ENCODE measurements around the gene SLC35F4. TPM values are rescaled to one million over a fixed set of nuclear protein-coding genes. Genes with fewer than 3 reads are reported as not detected.

The SLC35F4 gene
- total and polyA plus RNA-seq, 4 donors = not detected

- H3K27ac ChIP-seq (ENCODE audit: low read depth in 1 of 2, low read length in 2 of 2) = no peak overlapping the region
- H3K4me3 ChIP-seq (ENCODE audit: low read length in 2 of 2) = no peak overlapping the region
- no peaks in the 10 kb centered on the region for H3K36me3 ChIP-seq (ENCODE audit: control insufficient read depth in 1 of 2, insufficient read depth in 2 of 2, low read length in 1 of 2)
- no peaks in the 10 kb centered on the region for H3K9me3 ChIP-seq (ENCODE audit: control insufficient read depth, low read length)
- intact Hi-C loops (cut with DNase I) = no loop called here
- WGBS, 2 donors = 43 to 46% methylated on average over 2 of the region's 2 CpGs
- no peaks in the 10 kb centered on the region for H3K4me1 ChIP-seq (ENCODE audit: control insufficient read depth in 1 of 2, insufficient read depth in 2 of 2, low read length in 2 of 2)
- ATAC-seq (ENCODE audit: low FRiP score) = no peak
- DNase-seq = no peak
- no peaks in the 10 kb centered on the region for H3K27me3 ChIP-seq (ENCODE audit: control insufficient read depth in 1 of 2, insufficient read depth in 2 of 2, low read length in 1 of 2)
These were observed 258.8 kb downstream of the SLC35F4 start for GRCh38 chr14:57607086-57607485.

- 70 to 80% methylated on average over 3 of the region's 3 CpGs for WGBS, 2 donors
- intact Hi-C loops (cut with DNase I) = no loop called here
These were observed 282.5 kb downstream of the SLC35F4 start for GRCh38 chr14:57583396-57583795.

GRCh38 chr14:57582746-57583145 is 283.1 kb downstream of the SLC35F4 start:
- no peaks in the 10 kb centered on the region for H3K27me3 ChIP-seq (ENCODE audit: control insufficient read depth in 1 of 2, insufficient read depth in 2 of 2, low read length in 1 of 2)
- ATAC-seq (ENCODE audit: low FRiP score) (no peak), DNase-seq (no peak)
- H3K9me3 ChIP-seq (ENCODE audit: control insufficient read depth, low read length) = no peaks in the 10 kb centered on the region
- no peaks in the 10 kb centered on the region for H3K4me1 ChIP-seq (ENCODE audit: control insufficient read depth in 1 of 2, insufficient read depth in 2 of 2, low read length in 2 of 2)
- H3K36me3 ChIP-seq (ENCODE audit: control insufficient read depth in 1 of 2, insufficient read depth in 2 of 2, low read length in 1 of 2) = no peaks in the 10 kb centered on the region
- intact Hi-C loops (cut with DNase I) = no loop called here
- H3K27ac ChIP-seq (ENCODE audit: low read depth in 1 of 2, low read length in 2 of 2) = no peak overlapping the region
- WGBS, 2 donors = 66 to 75% methylated on average over 2 of the region's 2 CpGs
- no peak overlapping the region for H3K4me3 ChIP-seq (ENCODE audit: low read length in 2 of 2)

More at GRCh38 chr14:57583396-57583795, 282.5 kb downstream of the SLC35F4 start:
- Histone ChIP-seq H3K4me3 (ENCODE audit: low read length in 2 of 2) (no peak overlapping the region), H3K36me3 (ENCODE audit: control insufficient read depth in 1 of 2, insufficient read depth in 2 of 2, low read length in 1 of 2) (no peaks in the 10 kb centered on the region), H3K4me1 (ENCODE audit: control insufficient read depth in 1 of 2, insufficient read depth in 2 of 2, low read length in 2 of 2) (no peaks in the 10 kb centered on the region), H3K27ac (ENCODE audit: low read depth in 1 of 2, low read length in 2 of 2) (no peak overlapping the region), H3K9me3 (ENCODE audit: control insufficient read depth, low read length) (no peaks in the 10 kb centered on the region), H3K27me3 (ENCODE audit: control insufficient read depth in 1 of 2, insufficient read depth in 2 of 2, low read length in 1 of 2) (no peaks in the 10 kb centered on the region)
- ATAC-seq (ENCODE audit: low FRiP score) = no peak
- DNase-seq = no peak

DNA sequence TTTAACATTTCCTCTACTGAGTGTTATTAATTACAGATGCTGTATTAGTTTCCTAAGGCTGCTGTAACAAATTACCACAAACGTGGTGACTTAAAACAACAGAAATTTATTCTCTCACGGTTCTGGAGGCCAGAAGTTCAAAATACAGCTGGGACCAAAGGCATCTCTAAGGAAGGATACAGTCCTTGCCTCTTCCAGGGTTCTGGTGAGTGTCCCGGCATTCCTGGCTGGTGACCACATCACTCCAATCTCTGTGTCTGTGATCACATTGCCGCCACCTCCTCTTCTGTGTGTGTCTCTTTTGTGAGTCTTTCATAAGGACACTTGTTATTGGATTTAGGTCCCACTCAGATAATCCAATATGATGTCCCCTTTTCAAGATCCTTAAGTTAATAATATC is 287.1 kb downstream of the SLC35F4 start:
- intact Hi-C loops (cut with DNase I) = no loop called here
- no peak for ATAC-seq (ENCODE audit: low FRiP score)

DNA sequence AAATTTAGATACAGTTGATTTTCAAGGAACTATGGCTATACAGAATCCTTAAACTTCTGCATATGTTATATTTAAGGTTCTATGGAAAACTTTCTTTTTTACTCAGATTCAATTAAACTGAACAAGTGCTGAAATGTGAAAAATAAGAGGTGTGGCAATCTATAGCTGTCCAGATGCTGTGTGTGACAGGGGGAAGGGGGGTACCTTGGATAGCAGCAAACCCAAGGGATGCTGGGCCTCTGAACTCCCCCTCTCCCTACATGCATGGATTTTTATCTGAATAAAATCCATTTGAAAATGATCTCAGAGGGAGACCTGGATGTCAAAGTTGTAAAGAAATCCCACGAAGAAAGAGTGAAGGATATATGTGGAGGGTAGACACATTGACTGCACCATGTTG is 289.4 kb downstream of the SLC35F4 start:
- DNase-seq (no peak), ATAC-seq (ENCODE audit: low FRiP score) (no peak)
- Histone ChIP-seq H3K4me3 (ENCODE audit: low read length in 2 of 2) (no peak overlapping the region), H3K27ac (ENCODE audit: low read depth in 1 of 2, low read length in 2 of 2) (no peak overlapping the region), H3K36me3 (ENCODE audit: control insufficient read depth in 1 of 2, insufficient read depth in 2 of 2, low read length in 1 of 2) (no peaks in the 10 kb centered on the region), H3K27me3 (ENCODE audit: control insufficient read depth in 1 of 2, insufficient read depth in 2 of 2, low read length in 1 of 2) (no peaks in the 10 kb centered on the region), H3K9me3 (ENCODE audit: control insufficient read depth, low read length) (no peaks in the 10 kb centered on the region), H3K4me1 (ENCODE audit: control insufficient read depth in 1 of 2, insufficient read depth in 2 of 2, low read length in 2 of 2) (no peaks in the 10 kb centered on the region)
- intact Hi-C loops (cut with DNase I) = no loop called here
- 70 to 71% methylated on average over 1 of the region's 1 CpG for WGBS, 2 donors

More for the DNA sequence above, 287.1 kb downstream of the SLC35F4 start:
- Histone ChIP-seq H3K27me3 (ENCODE audit: control insufficient read depth in 1 of 2, insufficient read depth in 2 of 2, low read length in 1 of 2) (no peaks in the 10 kb centered on the region), H3K27ac (ENCODE audit: low read depth in 1 of 2, low read length in 2 of 2) (no peak overlapping the region), H3K4me3 (ENCODE audit: low read length in 2 of 2) (no peak overlapping the region), H3K4me1 (ENCODE audit: control insufficient read depth in 1 of 2, insufficient read depth in 2 of 2, low read length in 2 of 2) (no peaks in the 10 kb centered on the region), H3K36me3 (ENCODE audit: control insufficient read depth in 1 of 2, insufficient read depth in 2 of 2, low read length in 1 of 2) (no peaks in the 10 kb centered on the region), H3K9me3 (ENCODE audit: control insufficient read depth, low read length) (no peaks in the 10 kb centered on the region)
- WGBS, 2 donors = 50 to 61% methylated on average over 4 of the region's 4 CpGs
- no peak for DNase-seq

GRCh38 chr14:57575482-57575881 is 290.4 kb downstream of the SLC35F4 start:
- DNase-seq = no peak
- H3K27ac ChIP-seq (ENCODE audit: low read depth in 1 of 2, low read length in 2 of 2) = no peak overlapping the region
- H3K4me3 ChIP-seq (ENCODE audit: low read length in 2 of 2) = no peak overlapping the region
- ATAC-seq (ENCODE audit: low FRiP score) = no peak
- no peaks in the 10 kb centered on the region for H3K9me3 ChIP-seq (ENCODE audit: control insufficient read depth, low read length)
- intact Hi-C loops (cut with DNase I) = no loop called here
- H3K4me1 ChIP-seq (ENCODE audit: control insufficient read depth in 1 of 2, insufficient read depth in 2 of 2, low read length in 2 of 2) = no peaks in the 10 kb centered on the region
- WGBS, 2 donors = 52 to 66% methylated on average over 2 of the region's 2 CpGs
- H3K27me3 ChIP-seq (ENCODE audit: control insufficient read depth in 1 of 2, insufficient read depth in 2 of 2, low read length in 1 of 2) = no peaks in the 10 kb centered on the region
- no peaks in the 10 kb centered on the region for H3K36me3 ChIP-seq (ENCODE audit: control insufficient read depth in 1 of 2, insufficient read depth in 2 of 2, low read length in 1 of 2)

GRCh38 chr14:57574617-57575288 is 291.1 kb downstream of the SLC35F4 start:
- 68 to 72% methylated on average over 5 of the region's 5 CpGs for WGBS, 2 donors
- Histone ChIP-seq H3K27ac (ENCODE audit: low read depth in 1 of 2, low read length in 2 of 2) (no peak overlapping the region), H3K9me3 (ENCODE audit: control insufficient read depth, low read length) (no peaks in the 10 kb centered on the region), H3K36me3 (ENCODE audit: control insufficient read depth in 1 of 2, insufficient read depth in 2 of 2, low read length in 1 of 2) (no peaks in the 10 kb centered on the region), H3K27me3 (ENCODE audit: control insufficient read depth in 1 of 2, insufficient read depth in 2 of 2, low read length in 1 of 2) (no peaks in the 10 kb centered on the region), H3K4me1 (ENCODE audit: control insufficient read depth in 1 of 2, insufficient read depth in 2 of 2, low read length in 2 of 2) (no peaks in the 10 kb centered on the region), H3K4me3 (ENCODE audit: low read length in 2 of 2) (no peak overlapping the region)
- ATAC-seq (ENCODE audit: low FRiP score) (no peak), DNase-seq (no peak)
- intact Hi-C loops (cut with DNase I) = no loop called here

- no peak for ATAC-seq (ENCODE audit: low FRiP score)
- DNase-seq = no peak
- Histone ChIP-seq H3K27me3 (ENCODE audit: control insufficient read depth in 1 of 2, insufficient read depth in 2 of 2, low read length in 1 of 2) (no peaks in the 10 kb centered on the region), H3K9me3 (ENCODE audit: control insufficient read depth, low read length) (no peaks in the 10 kb centered on the region), H3K36me3 (ENCODE audit: control insufficient read depth in 1 of 2, insufficient read depth in 2 of 2, low read length in 1 of 2) (no peaks in the 10 kb centered on the region), H3K4me1 (ENCODE audit: control insufficient read depth in 1 of 2, insufficient read depth in 2 of 2, low read length in 2 of 2) (no peaks in the 10 kb centered on the region), H3K4me3 (ENCODE audit: low read length in 2 of 2) (no peak overlapping the region), H3K27ac (ENCODE audit: low read depth in 1 of 2, low read length in 2 of 2) (no peak overlapping the region)
- intact Hi-C loops (cut with DNase I) = no loop called here
- 82 to 92% methylated on average over 3 of the region's 3 CpGs for WGBS, 2 donors
These were observed 292.7 kb downstream of the SLC35F4 start for GRCh38 chr14:57573173-57573572.

DNA sequence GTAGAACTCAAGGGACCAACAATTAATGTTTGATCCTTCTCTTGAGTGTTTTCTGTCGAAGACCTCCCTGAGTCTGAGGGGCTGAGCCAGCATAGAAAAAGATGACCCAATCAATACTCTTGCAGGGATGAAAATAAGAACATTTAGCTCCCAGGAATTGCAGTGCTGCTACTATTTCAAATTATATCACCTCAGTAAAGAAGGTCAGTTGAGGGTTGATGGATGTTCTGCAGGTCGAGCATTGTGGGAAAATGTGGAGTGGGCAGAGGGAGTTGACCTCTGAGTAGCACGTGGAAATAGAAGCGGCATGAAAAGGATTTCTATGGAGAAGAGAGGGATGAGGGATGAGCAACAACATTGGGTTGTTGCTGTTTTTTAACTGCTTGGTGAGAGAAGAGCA is 297.3 kb downstream of the SLC35F4 start:
- intact Hi-C loops (cut with DNase I) = no loop called here
- WGBS, 2 donors = 79 to 82% methylated on average over 4 of the region's 4 CpGs
- no peak for ATAC-seq (ENCODE audit: low FRiP score)

More for the DNA sequence above, 297.3 kb downstream of the SLC35F4 start:
- no peaks in the 10 kb centered on the region for H3K4me1 ChIP-seq (ENCODE audit: control insufficient read depth in 1 of 2, insufficient read depth in 2 of 2, low read length in 2 of 2)
- no peaks in the 10 kb centered on the region for H3K27me3 ChIP-seq (ENCODE audit: control insufficient read depth in 1 of 2, insufficient read depth in 2 of 2, low read length in 1 of 2)
- no peaks in the 10 kb centered on the region for H3K36me3 ChIP-seq (ENCODE audit: control insufficient read depth in 1 of 2, insufficient read depth in 2 of 2, low read length in 1 of 2)
- H3K4me3 ChIP-seq (ENCODE audit: low read length in 2 of 2) = no peak overlapping the region
- no peak for DNase-seq
- peaks cover 1% of the 10 kb centered on the region for H3K9me3 ChIP-seq (ENCODE audit: control insufficient read depth, low read length)
- H3K27ac ChIP-seq (ENCODE audit: low read depth in 1 of 2, low read length in 2 of 2) = no peak overlapping the region

Data from aorta (tissue), 5 donors.